Epithelial cell of proximal tubule (primary cell): ENCODE data around the gene ANXA11. TPM values are rescaled to one million over a fixed set of nuclear protein-coding genes. Genes with fewer than 3 reads are reported as not detected.
"Not testable (repeated sequence)": the region's sequence is repeated elsewhere in the genome, so short reads cannot be mapped to it uniquely, and the experiment has no call there.

Experiments used
- DNase-seq: peaks from one replicate; pipeline ENCODE4 v3.0.0-alpha.2; 2011; ENCODE audit warnings: low read depth
- H3K4me3 ChIP-seq: 2 replicates; pipeline ENCODE4 v1.5.1; 2011; ENCODE audit warnings: low read depth, mild to moderate bottlenecking, low read length
- total RNA-seq: library from RNA; depleted of rRNA; stranded (reverse); fragments of >200 nt; gene quantifications from 2 replicates; pipeline ENCODE4 v1.2.3, GENCODE V29; 2015
- TF ChIP-seq, protein P1 (sequence below): conservative IDR thresholded peaks from 2 replicates; pipeline ENCODE4 v1.5.1; 2012; ENCODE audit warnings: low read depth, mild to moderate bottlenecking, low read length

The ANXA11 gene
- total RNA-seq, 1 donor from 2014 or later = 153 TPM

DNA sequence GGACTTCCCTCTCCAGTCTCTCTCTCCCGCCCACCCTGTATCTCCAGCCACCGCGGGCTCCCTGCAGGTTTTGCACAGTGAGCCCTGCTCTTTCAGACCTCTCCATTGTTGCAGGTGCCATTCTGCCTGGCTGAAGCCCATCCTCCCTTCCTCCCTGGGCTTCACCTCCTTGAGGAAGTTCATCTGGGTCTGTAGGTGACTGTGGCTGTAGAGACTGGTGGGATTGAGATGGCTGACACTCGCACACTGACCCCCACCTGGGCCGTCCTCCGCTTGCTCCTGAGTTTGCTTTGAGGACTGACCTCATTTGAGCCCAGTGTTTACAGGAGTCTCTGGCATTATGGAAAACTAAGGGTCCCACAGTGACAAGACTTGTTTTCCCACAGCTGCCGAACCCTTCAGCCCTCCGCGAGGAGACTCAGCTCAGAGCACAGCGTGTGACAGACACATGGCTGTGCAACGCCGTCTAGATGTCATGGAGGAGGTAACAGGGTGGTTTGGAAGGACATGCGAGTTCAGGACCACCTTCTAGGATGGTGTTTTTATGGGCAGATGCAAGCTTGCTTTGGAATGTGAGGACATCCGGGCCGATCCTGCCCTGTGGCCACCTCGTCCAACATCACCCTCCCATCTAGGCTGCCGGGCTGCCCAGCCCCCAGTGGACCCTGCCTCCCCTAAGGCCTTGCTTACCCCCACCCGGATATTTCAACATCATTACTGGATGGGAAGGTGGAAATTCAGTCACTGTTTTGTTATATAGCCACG is 63.5 kb downstream of the ANXA11 start:
- no peak for DNase-seq
- TF ChIP-seq, protein P1, sequence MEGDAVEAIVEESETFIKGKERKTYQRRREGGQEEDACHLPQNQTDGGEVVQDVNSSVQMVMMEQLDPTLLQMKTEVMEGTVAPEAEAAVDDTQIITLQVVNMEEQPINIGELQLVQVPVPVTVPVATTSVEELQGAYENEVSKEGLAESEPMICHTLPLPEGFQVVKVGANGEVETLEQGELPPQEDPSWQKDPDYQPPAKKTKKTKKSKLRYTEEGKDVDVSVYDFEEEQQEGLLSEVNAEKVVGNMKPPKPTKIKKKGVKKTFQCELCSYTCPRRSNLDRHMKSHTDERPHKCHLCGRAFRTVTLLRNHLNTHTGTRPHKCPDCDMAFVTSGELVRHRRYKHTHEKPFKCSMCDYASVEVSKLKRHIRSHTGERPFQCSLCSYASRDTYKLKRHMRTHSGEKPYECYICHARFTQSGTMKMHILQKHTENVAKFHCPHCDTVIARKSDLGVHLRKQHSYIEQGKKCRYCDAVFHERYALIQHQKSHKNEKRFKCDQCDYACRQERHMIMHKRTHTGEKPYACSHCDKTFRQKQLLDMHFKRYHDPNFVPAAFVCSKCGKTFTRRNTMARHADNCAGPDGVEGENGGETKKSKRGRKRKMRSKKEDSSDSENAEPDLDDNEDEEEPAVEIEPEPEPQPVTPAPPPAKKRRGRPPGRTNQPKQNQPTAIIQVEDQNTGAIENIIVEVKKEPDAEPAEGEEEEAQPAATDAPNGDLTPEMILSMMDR = no peak
- H3K4me3 ChIP-seq = no peak overlapping the region

DNA sequence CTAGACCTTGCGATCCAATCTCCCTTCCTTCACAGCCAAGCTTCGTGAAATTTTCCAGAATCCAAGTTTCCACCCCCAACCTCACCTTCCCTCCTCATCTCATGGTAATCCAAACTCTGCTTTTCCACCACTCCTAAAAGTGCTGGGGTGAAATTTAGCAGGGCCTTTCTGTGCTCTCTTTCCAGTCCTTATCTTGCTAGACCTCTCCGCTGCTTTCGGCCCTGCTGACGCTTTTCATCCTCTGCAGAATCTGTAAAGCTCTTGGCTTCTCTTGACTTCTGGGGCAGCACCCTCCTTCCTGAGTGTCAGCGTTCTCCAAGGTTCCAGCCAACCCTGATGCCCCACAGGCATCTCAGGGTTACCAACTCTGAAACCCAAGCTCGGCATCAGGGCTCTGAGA is 65.1 kb downstream of the ANXA11 start:
- TF ChIP-seq, protein P1 = no peak
- no peak for DNase-seq
- no peak overlapping the region for H3K4me3 ChIP-seq

DNA sequence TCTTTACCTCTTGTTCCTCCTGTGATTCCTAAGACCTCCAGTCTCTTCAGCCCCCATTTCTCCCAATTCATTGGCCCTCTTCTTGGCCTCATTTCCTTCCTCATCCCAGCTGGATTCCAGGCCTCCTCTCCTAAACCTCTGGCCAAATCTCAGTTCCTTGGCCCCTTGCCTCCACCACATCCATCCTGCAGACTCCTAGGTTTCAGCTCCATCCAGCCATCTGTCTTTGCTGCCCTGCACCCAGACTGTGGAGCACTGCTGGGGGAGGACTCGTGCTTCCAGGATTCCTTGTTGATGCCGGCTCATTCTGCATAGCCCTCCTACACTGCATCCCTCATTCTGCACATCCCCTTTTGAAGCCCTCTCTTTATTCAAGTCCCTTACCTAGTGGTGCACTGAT is 66.1 kb downstream of the ANXA11 start:
- TF ChIP-seq, protein P1 = no peak
- no peak overlapping the region for H3K4me3 ChIP-seq
- DNase-seq = no peak

DNA sequence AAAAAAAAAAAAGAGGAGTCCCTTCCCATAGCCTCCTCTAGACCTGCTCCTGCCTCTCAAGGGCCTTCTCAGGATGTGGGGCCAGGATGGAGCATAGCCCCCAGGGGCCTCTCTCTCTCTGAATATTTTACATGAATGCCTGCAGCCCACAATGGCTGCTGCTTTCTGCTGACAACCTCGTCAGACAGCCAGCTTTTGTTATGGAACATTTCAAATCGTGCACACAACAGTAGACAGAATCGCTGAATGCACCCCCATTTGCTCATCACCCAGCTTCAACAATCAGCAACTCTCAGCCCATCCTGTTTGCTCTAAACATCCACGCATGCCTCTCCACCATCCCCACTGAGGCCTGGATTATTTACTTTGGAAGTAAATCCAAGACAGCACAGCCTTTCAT is 67.4 kb downstream of the ANXA11 start:
- no peak for DNase-seq
- TF ChIP-seq, protein P1 = no peak
- H3K4me3 ChIP-seq = no peak overlapping the region

DNA sequence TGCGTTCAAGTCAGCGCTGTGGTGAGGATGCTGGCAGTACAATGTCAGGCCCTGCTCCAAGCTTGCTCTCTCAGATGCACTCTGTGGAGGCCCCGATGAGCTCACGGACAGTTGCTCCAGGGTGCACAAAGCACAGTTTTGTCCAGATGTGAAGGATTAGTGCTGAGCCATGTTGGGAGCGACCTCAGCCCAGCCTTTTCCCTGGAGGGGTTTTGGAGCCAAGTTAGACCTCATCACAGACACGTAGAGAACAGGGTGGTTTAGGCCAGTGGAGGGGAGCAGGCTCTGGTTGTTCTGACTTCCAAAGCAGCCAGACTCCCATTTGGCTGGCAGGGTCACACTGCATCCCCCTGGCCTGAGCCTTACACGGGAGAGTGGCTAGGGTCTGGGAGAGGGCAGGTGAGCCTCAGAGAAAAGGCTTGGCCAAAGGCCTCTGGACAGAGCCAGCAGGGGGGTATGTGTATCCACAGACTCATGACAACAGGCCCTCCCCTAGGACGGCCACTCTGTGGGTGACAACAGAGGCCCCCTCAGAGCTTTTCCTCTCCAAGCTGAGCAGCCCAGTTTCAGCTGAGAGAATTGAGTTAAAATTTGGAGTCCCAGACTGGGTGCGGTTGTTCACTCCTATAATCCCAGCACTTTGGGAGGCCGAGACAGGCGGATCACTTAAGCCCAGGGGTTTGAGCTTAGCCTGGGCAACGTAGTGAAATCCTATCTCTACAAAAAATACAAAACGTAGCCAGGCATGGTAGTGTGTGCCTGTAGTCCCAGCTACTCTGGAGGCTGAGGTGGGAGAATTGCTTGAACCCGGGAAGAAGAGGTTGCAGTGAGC is 68.1 kb downstream of the ANXA11 start:
- no peak for DNase-seq
- TF ChIP-seq, protein P1 = no peak
- no peak overlapping the region for H3K4me3 ChIP-seq

DNA sequence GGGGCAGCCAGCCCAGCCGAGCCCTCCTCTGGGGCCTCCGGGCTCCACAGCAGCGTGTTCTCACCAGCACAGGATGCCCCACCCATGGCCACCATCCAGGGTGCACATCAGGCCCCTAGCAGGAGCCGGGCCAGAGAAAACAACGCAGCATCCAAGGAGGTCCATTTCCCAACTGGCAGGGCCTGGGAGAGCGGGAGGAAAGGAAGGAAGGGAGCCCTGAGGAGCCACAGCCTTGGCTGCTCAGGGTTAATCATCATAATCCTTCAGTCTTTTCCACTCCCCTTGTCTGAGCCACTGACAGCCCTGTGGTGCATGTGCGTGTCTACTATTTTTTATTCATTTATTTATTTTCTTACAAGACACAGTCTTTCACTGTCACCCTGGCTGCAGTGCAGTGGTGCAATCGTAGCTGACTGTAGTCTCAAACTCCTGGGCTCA is 69.2 kb downstream of the ANXA11 start:
- DNase-seq = no peak
- TF ChIP-seq, protein P1 = no peak
- no peak overlapping the region for H3K4me3 ChIP-seq

DNA sequence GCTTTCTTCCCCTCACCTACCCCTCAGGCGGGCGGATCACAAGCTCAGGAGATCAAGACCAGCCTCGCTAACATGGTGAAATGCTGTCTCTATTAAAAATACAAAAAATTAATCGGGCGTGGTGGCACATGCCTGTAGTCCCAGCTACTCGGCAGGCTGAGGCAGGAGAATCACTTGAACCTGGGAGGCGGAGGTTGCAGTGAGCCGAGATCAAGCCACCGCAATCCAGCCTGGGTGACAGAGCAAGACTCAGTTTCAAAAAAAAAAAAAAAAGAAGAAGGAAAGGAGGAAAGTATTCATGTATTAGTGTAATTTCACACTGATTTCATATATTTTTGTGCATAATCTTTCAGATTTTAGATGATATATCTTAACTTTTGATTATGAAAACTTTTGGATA is 71.7 kb downstream of the ANXA11 start:
- H3K4me3 ChIP-seq, DNase-seq: not testable (repeated sequence)
